Measurements from ENCODE around the gene PUSL1.

GRCh38 chr1:1356796-1357401 is 48.5 kb downstream of the PUSL1 start:
- TF ChIP-seq, protein P1, sequence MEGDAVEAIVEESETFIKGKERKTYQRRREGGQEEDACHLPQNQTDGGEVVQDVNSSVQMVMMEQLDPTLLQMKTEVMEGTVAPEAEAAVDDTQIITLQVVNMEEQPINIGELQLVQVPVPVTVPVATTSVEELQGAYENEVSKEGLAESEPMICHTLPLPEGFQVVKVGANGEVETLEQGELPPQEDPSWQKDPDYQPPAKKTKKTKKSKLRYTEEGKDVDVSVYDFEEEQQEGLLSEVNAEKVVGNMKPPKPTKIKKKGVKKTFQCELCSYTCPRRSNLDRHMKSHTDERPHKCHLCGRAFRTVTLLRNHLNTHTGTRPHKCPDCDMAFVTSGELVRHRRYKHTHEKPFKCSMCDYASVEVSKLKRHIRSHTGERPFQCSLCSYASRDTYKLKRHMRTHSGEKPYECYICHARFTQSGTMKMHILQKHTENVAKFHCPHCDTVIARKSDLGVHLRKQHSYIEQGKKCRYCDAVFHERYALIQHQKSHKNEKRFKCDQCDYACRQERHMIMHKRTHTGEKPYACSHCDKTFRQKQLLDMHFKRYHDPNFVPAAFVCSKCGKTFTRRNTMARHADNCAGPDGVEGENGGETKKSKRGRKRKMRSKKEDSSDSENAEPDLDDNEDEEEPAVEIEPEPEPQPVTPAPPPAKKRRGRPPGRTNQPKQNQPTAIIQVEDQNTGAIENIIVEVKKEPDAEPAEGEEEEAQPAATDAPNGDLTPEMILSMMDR (IDR thresholded peaks at IDR 0.05): no peak
- no peak for TF ChIP-seq POLR2A (IDR thresholded peaks at IDR 0.05)

Data from right lobe of liver (tissue), 4 donors.